ENCODE results near the gene PTGR3.

The PTGR3 gene

GRCh38 chr18:75234901-75235300 is 26.0 kb upstream of the PTGR3 start:
- DNase-seq: no peak

- no peak for DNase-seq
Measured at GRCh38 chr18:75231053-75231406, 22.1 kb upstream of the PTGR3 start.

- no peak for DNase-seq
Measured at GRCh38 chr18:75230163-75231052, 21.5 kb upstream of the PTGR3 start.

- no peak for DNase-seq
Measured at GRCh38 chr18:75229437-75229836, 20.5 kb upstream of the PTGR3 start.

- no peak for DNase-seq
Measured at GRCh38 chr18:75228967-75229366, 20.0 kb upstream of the PTGR3 start.

- no peak for DNase-seq
Measured at GRCh38 chr18:75227535-75228296, 18.8 kb upstream of the PTGR3 start.

- no peak for DNase-seq
Measured at GRCh38 chr18:75226956-75227316, 18.0 kb upstream of the PTGR3 start.

GRCh38 chr18:75226286-75226955 is 17.5 kb upstream of the PTGR3 start:
- DNase-seq: no peak

- no peak for DNase-seq
Measured at GRCh38 chr18:75223687-75224347, 14.9 kb upstream of the PTGR3 start.

GRCh38 chr18:75222407-75222806 is 13.5 kb upstream of the PTGR3 start:
- DNase-seq: no peak

GRCh38 chr18:75221897-75222296 is 13.0 kb upstream of the PTGR3 start:
- DNase-seq: no peak

- DNase-seq: no peak
Measured at GRCh38 chr18:75221397-75221796, 12.5 kb upstream of the PTGR3 start.

GRCh38 chr18:75220551-75221355 is 11.8 kb upstream of the PTGR3 start:
- DNase-seq: no peak

- no peak for DNase-seq
Measured at GRCh38 chr18:75219745-75220375, 10.9 kb upstream of the PTGR3 start.

- DNase-seq: no peak
Measured at GRCh38 chr18:75218065-75218923, 9.4 kb upstream of the PTGR3 start.

GRCh38 chr18:75216911-75217689 is 8.2 kb upstream of the PTGR3 start:
- no peak for DNase-seq

- DNase-seq: no peak
Measured at GRCh38 chr18:75216212-75216910, 7.4 kb upstream of the PTGR3 start.

GRCh38 chr18:75215663-75216062 is 6.7 kb upstream of the PTGR3 start:
- DNase-seq: no peak

- DNase-seq: no peak
Measured at GRCh38 chr18:75214766-75215510, 6.0 kb upstream of the PTGR3 start.
